HFFc6 (cell line): ENCODE data around the gene CPSF4L. TPM values are rescaled to one million over a fixed set of nuclear protein-coding genes. Genes with fewer than 3 reads are reported as not detected.

Experiments used
- DNase-seq: peaks from one replicate; pipeline ENCODE4 v3.0.0-alpha.2; 2018
- H3K27ac Mint-ChIP-seq: 2 replicates; pipeline ENCODE4 v1.8.0; 2020; ENCODE audit warnings: mild to moderate bottlenecking, mixed read lengths
- H3K27me3 Mint-ChIP-seq: 2 replicates; pipeline ENCODE4 v1.8.0; 2021; ENCODE audit warnings: mild to moderate bottlenecking, moderate library complexity, mixed read lengths; ENCODE audit not compliant: insufficient read depth
- H3K36me3 Mint-ChIP-seq: 2 replicates; pipeline ENCODE4 v1.8.0; 2021; ENCODE audit warnings: low read depth, mixed read lengths
- H3K4me1 Mint-ChIP-seq: 2 replicates; pipeline ENCODE4 v1.8.0; 2020; ENCODE audit warnings: low read depth, mixed read lengths
- H3K4me3 Mint-ChIP-seq: 2 replicates; pipeline ENCODE4 v1.8.0; 2020; ENCODE audit warnings: mild to moderate bottlenecking, moderate library complexity, mixed read lengths
- H3K9me3 Mint-ChIP-seq: 2 replicates; pipeline ENCODE4 v1.8.0; 2020; ENCODE audit warnings: mild to moderate bottlenecking, mixed read lengths
- total RNA-seq, 6 experiments: library from RNA; stranded (reverse); fragmentation: NEBNext Ultra II Directional; extraction: Animal tissue kit (Norgen Biotek cat#: 25700); gene quantifications; 2 replicates in 1 of 6; 3 replicates in 5 of 6; pipeline ENCODE4 v1.2.3, GENCODE V29; 2021
- TF ChIP-seq, protein P1 (sequence below): fragments of 200-600 bp; sonication (generic); IDR thresholded peaks from 2 replicates; pipeline ENCODE4 v1.5.0; 2021; ENCODE audit warnings: antibody characterized with exemption, mild to moderate bottlenecking

The CPSF4L gene
- total RNA-seq, 6 experiments from 2014 or later: not detected

DNA sequence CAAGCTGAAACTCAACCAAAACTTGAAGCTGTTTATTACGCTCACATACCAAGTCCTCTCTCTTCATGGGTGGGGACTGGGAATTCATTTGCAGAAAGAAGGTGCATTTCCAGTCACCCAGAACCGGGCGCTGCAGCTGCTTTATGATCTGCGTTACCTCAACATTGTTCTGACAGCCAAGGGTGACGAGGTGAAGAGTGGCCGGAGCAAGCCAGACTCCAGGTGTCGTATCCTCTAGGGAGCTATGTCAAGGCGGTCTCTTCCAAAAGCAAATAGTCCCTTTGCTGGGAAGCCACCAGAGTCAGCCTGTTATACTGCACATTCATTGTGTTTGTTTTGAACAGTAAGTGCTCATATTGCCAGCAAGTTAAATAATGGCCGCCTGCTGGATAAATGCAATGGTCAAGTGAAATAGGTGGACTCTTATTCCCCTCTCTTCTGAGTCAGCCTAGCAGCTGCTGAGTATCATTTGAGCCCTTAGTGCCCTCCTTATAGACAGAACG is 56.2 kb downstream of the CPSF4L start:
- Mint-ChIP-seq H3K4me3 (no peak overlapping the region), H3K4me1 (peaks cover 39% of the 10 kb centered on the region), H3K27ac (no peak overlapping the region), H3K27me3 (no peaks in the 10 kb centered on the region), H3K36me3 (peaks cover 60% of the 10 kb centered on the region), H3K9me3 (no peaks in the 10 kb centered on the region)
- DNase-seq: no peak
- TF ChIP-seq, protein P1, sequence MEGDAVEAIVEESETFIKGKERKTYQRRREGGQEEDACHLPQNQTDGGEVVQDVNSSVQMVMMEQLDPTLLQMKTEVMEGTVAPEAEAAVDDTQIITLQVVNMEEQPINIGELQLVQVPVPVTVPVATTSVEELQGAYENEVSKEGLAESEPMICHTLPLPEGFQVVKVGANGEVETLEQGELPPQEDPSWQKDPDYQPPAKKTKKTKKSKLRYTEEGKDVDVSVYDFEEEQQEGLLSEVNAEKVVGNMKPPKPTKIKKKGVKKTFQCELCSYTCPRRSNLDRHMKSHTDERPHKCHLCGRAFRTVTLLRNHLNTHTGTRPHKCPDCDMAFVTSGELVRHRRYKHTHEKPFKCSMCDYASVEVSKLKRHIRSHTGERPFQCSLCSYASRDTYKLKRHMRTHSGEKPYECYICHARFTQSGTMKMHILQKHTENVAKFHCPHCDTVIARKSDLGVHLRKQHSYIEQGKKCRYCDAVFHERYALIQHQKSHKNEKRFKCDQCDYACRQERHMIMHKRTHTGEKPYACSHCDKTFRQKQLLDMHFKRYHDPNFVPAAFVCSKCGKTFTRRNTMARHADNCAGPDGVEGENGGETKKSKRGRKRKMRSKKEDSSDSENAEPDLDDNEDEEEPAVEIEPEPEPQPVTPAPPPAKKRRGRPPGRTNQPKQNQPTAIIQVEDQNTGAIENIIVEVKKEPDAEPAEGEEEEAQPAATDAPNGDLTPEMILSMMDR: no peak

DNA sequence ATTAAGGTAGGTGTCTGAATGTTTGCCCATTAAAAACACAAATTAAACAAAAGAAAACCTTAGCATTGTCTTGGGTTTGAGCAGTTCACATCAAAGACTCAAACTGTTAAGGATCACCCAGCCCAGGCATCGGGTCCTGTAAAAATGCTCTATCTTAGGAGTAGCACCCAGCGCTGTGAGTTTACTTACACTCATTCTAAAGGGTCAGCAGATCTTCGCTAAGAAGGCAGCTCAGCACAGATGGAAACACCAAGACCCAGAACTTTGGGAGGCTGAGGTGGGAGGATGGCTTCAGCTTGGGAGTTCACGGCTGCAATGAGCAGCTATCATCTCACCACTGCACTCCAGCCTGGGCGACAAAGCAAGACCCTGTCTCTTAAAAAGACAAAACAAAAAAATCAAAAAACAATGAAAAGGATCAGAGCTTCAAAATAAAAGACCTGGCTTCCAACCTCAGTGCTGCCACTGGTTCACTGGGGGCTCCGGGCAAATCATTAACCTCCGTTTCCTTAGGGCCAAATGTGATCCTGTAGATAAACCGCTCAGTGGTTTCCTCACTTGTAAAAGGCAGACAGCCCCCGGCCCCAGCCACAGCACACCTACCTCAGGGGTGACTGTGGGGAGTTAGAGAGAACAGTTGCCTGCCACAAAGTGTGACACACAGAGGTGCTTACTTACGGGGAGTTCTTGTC is 57.7 kb downstream of the CPSF4L start:
- DNase-seq: no peak
- Mint-ChIP-seq H3K27ac (peak overlapping the region; percentile 51), H3K4me3 (no peak overlapping the region), H3K9me3 (no peaks in the 10 kb centered on the region), H3K4me1 (peaks cover 26% of the 10 kb centered on the region), H3K36me3 (peaks cover 58% of the 10 kb centered on the region), H3K27me3 (no peaks in the 10 kb centered on the region; the same call in 1 of the 2 replicates)
- TF ChIP-seq, protein P1: no peak

DNA sequence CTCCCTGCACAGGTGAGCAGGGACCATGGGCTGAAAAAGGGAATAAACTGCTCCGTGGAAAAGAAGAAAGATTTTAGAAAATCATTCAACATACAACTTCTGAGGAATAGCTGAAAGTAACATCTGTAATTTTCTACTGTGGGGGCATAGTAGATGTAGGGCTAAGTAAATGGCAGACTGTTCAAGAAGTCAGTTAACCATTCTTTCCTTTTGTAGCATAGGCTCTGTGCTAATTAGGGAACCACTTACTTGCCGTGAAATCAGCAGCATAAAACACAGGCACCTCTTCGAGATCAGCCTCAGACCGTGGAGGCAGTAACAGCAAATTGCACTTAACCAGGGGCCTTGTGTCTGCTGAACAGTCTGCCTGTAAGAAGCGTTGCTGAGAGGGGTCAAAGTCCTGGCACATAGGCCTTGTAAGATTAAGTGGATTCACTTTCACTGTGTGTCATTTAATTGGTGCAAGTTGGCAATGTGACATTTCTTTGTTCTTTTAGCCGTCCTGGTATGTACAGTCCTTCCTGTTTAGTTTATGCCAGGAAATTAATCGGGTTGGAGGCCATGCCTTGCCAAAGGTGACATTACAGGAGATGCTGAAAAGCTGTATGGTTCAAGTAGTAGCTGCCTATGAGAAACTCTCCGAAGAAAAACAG is 58.4 kb downstream of the CPSF4L start:
- TF ChIP-seq, protein P1: no peak
- Mint-ChIP-seq H3K4me3 (no peak overlapping the region), H3K4me1 (peaks cover 26% of the 10 kb centered on the region), H3K9me3 (no peaks in the 10 kb centered on the region), H3K27me3 (no peaks in the 10 kb centered on the region; the same call in 1 of the 2 replicates), H3K36me3 (peaks cover 59% of the 10 kb centered on the region), H3K27ac (peak overlapping the region; percentile 51)
- DNase-seq: no peak

DNA sequence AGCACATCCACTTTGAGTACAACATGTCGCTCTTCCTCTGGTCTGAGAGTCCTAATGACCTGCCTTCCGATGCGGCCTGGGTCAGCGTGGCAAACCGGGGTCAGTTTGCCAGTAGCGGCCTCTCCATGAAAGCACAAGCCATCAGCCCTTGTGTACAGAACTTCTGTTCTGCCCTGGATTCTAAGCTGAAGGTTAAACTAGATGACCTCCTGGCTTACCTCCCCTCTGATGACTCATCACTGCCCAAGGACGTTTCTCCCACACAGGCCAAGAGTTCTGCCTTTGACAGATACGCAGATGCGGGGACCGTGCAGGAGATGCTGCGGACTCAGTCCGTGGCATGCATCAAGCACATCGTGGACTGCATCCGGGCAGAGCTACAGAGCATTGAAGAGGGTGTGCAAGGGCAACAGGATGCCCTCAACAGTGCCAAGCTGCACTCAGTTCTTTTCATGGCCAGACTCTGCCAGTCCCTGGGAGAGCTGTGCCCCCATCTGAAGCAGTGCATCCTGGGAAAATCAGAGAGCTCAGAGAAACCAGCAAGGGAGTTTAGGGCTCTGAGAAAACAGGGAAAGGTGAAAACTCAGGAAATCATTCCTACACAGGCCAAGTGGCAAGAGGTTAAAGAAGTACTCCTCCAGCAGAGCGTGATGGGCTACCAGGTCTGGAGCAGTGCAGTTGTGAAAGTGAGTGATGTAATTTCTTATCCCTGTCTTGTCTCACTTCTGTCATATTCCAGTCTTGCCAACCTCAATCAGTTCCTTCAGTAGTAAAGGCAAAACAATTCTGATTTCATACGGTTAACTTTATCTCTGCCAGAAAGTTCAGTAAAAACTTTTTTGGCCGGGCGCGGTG is 60.2 kb downstream of the CPSF4L start:
- no peak for DNase-seq
- Mint-ChIP-seq H3K27ac (peak overlapping the region; percentile 54; the same call in 1 of the 2 replicates), H3K27me3 (no peaks in the 10 kb centered on the region; the same call in 1 of the 2 replicates), H3K36me3 (peaks cover 62% of the 10 kb centered on the region), H3K9me3 (no peaks in the 10 kb centered on the region), H3K4me1 (peaks cover 33% of the 10 kb centered on the region), H3K4me3 (no peak overlapping the region)
- TF ChIP-seq, protein P1: no peak

DNA sequence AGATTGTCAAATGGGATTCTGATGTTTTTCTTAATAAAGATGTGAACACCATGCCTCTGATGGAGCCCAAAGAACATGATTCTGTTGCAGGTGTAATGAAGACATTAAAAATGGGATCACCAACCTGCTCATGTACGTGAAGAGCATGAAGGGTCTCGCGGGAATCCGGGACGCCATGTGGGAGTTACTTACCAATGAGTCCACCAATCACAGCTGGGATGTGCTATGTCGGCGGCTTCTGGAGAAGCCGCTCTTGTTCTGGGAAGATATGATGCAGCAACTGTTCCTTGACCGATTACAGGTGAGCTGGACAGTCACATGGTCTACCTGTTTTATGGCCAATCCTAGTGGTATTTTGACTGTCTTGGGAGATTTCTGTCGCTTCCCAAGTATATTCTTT is 61.2 kb downstream of the CPSF4L start:
- H3K36me3 Mint-ChIP-seq: peaks cover 69% of the 10 kb centered on the region
- no peak overlapping the region for H3K27ac Mint-ChIP-seq
- no peak for DNase-seq
- TF ChIP-seq, protein P1: no peak
- no peaks in the 10 kb centered on the region for H3K9me3 Mint-ChIP-seq
- no peaks in the 10 kb centered on the region; the same call in 1 of the 2 replicates for H3K27me3 Mint-ChIP-seq
- H3K4me3 Mint-ChIP-seq: no peak overlapping the region
- H3K4me1 Mint-ChIP-seq: peaks cover 40% of the 10 kb centered on the region
